Epithelial cell of prostate (primary cell): ENCODE results near the gene PEX26.

Source experiments
- DNase-seq: peaks from one replicate; pipeline ENCODE4 v3.0.0-alpha.2; 2011; ENCODE audit warnings: low read depth, low spot score
- H3K27ac ChIP-seq: fragments of 450-650 bp; 2 replicates; pipeline ENCODE4 v1.5.1; 2017; ENCODE audit warnings: mild to moderate bottlenecking

Gene PEX26

GRCh38 chr22:18147791-18148190 is 70.0 kb downstream of the PEX26 start:
- no peak overlapping the region for H3K27ac ChIP-seq
- DNase-seq: no peak

GRCh38 chr22:18148293-18148965 is 70.6 kb downstream of the PEX26 start:
- no peak for DNase-seq
- no peak overlapping the region for H3K27ac ChIP-seq

GRCh38 chr22:18152519-18152918 is 74.7 kb downstream of the PEX26 start:
- H3K27ac ChIP-seq: no peak overlapping the region
- DNase-seq: no peak

- DNase-seq: no peak
- H3K27ac ChIP-seq: no peak overlapping the region
These were observed 77.1 kb downstream of the PEX26 start for GRCh38 chr22:18154821-18155390.
